DOHH2 (cell line): ENCODE data around the gene GMPR.

Experiments used
- H3F3A ChIP-seq: fragments of 200-600 bp; sonication (generic), shearing (Covaris generic); 2 replicates; pipeline ENCODE4 v1.6.0; 2016; ENCODE audit warnings: antibody characterized with exemption, mild to moderate bottlenecking; ENCODE audit not compliant: control insufficient read depth, insufficient read depth
- H3K27ac ChIP-seq: fragments of 200-600 bp; sonication (generic); 2 replicates; pipeline ENCODE4 v1.5.1; 2014; ENCODE audit warnings: low read depth, mild to moderate bottlenecking, low read length, moderate library complexity
- H3K27me3 ChIP-seq: fragments of 200-600 bp; sonication (generic); 2 replicates; pipeline ENCODE4 v1.6.1; 2014; ENCODE audit warnings: mild to moderate bottlenecking, low read length, mixed read lengths; ENCODE audit not compliant: control insufficient read depth
- H3K36me3 ChIP-seq: fragments of 200-600 bp; sonication (generic); 2 replicates; pipeline ENCODE4 v1.6.1; 2014; ENCODE audit warnings: mild to moderate bottlenecking, low read length, moderate library complexity, mixed read lengths; ENCODE audit not compliant: control insufficient read depth
- H3K4me1 ChIP-seq: fragments of 200-600 bp; sonication (generic); 2 replicates; pipeline ENCODE4 v1.6.1; 2014; ENCODE audit warnings: mild to moderate bottlenecking, low read length, mixed read lengths; ENCODE audit not compliant: control insufficient read depth
- H3K4me2 ChIP-seq: fragments of 200-600 bp; sonication (generic); 2 replicates; pipeline ENCODE4 v1.6.0; 2014; ENCODE audit warnings: mild to moderate bottlenecking, low read length, moderate library complexity
- H3K4me3 ChIP-seq: fragments of 200-600 bp; sonication (generic); 2 replicates; pipeline ENCODE4 v1.5.1; 2014; ENCODE audit warnings: mild to moderate bottlenecking, low read length, mixed read lengths
- H3K79me2 ChIP-seq: fragments of 200-600 bp; sonication (generic); 2 replicates; pipeline ENCODE4 v1.6.1; 2014; ENCODE audit warnings: mild to moderate bottlenecking, low read length, mixed read lengths; ENCODE audit not compliant: control insufficient read depth
- H3K9me2 ChIP-seq: fragments of 200-600 bp; sonication (generic); replicated peaks from 2 replicates; pipeline ENCODE4 v1.6.1; 2014; ENCODE audit warnings: mild to moderate bottlenecking, low read length, mixed read lengths; ENCODE audit not compliant: control insufficient read depth
- H3K9me3 ChIP-seq: fragments of 200-600 bp; sonication (generic); 2 replicates; pipeline ENCODE4 v1.6.1; 2014; ENCODE audit warnings: antibody characterized with exemption, low read length, mixed read lengths; ENCODE audit not compliant: control insufficient read depth, insufficient read depth
- H4K20me1 ChIP-seq: fragments of 200-600 bp; sonication (generic); 2 replicates; pipeline ENCODE4 v1.6.0; 2014; ENCODE audit warnings: low read depth, mild to moderate bottlenecking, antibody characterized with exemption, low read length, moderate library complexity; ENCODE audit not compliant: control insufficient read depth, insufficient read depth
- CTCF ChIP-seq: fragments of 200-600 bp; sonication (generic); IDR thresholded peaks from one replicate; pipeline ENCODE4 v1.5.1; 2014; ENCODE audit warnings: antibody characterized with exemption, mild to moderate bottlenecking, low read depth, low read length; ENCODE audit not compliant: poor library complexity, severe bottlenecking
- EZH2phosphoT487 ChIP-seq: fragments of 200-600 bp; sonication (generic); IDR thresholded peaks from 2 replicates; pipeline ENCODE4 v1.6.1; 2017; ENCODE audit warnings: borderline replicate concordance, mild to moderate bottlenecking, antibody characterized with exemption, low read length, moderate library complexity, mixed read lengths

Gene GMPR

DNA sequence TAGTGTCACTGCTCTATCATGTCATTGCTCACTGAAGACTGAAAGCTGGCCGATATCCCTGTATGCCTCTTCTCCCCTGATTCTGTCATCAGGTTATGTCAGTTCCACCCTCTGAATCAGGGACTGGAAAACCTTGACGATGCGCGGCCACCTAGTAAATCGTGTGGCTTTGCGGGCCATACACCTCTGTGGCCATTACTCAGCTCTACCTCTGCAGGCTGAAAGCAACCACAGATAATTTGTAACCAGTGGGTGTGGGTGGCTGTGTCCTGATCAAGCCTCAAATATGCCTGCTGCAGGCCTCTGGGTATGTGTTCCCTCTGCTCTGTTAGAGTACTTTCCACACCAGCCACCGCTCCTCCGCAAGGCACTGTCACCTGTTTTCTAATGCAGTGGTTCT lies 105.2 kb downstream of the GMPR start:
- no peaks in the 10 kb centered on the region for H3K9me2 ChIP-seq
- H3F3A ChIP-seq: no peaks in the 10 kb centered on the region
- no peaks in the 10 kb centered on the region for H3K79me2 ChIP-seq
- no peaks in the 10 kb centered on the region for H3K9me3 ChIP-seq
- peaks cover 20% of the 10 kb centered on the region for H3K4me1 ChIP-seq
- TF ChIP-seq CTCF (no peak), EZH2phosphoT487 (no peak)
- no peak overlapping the region for H3K4me3 ChIP-seq
- H3K27me3 ChIP-seq: no peaks in the 10 kb centered on the region
- H3K4me2 ChIP-seq: no peak overlapping the region
- no peak overlapping the region for H3K27ac ChIP-seq
- no peaks in the 10 kb centered on the region for H3K36me3 ChIP-seq
- H4K20me1 ChIP-seq: no peaks in the 10 kb centered on the region

DNA sequence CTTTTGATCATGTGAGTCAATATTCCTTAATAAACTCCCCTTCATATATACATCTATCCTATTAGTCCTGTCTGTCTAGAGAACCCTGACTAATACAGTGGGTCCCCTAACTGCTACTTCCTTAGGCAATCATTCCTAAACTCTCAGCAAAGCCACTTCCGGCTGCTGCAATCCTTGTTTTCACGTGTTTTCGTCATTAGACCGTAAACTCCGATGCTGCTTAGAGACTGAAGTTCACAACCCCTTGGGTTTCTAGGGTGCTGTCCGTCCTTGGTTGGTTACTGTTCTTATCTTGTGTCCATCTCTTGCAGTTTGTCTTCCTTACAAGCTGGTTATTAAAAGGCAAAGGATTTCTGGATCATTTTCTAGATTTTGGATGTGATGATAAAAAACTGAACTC lies 106.4 kb downstream of the GMPR start:
- H3K4me3 ChIP-seq: no peak overlapping the region
- no peaks in the 10 kb centered on the region for H3K9me3 ChIP-seq
- no peak for TF ChIP-seq CTCF
- no peak for TF ChIP-seq EZH2phosphoT487
- H3K27me3 ChIP-seq: no peaks in the 10 kb centered on the region
- H3K4me2 ChIP-seq: no peak overlapping the region
- H3K27ac ChIP-seq: no peak overlapping the region
- no peaks in the 10 kb centered on the region for H3K79me2 ChIP-seq
- H3K9me2 ChIP-seq: no peaks in the 10 kb centered on the region
- no peaks in the 10 kb centered on the region for H4K20me1 ChIP-seq
- no peaks in the 10 kb centered on the region for H3K36me3 ChIP-seq
- H3K4me1 ChIP-seq: peaks cover 10% of the 10 kb centered on the region; the same call in 1 of the 2 replicates
- H3F3A ChIP-seq: no peaks in the 10 kb centered on the region
